ENCODE data around the gene ARRDC5. TPM values are rescaled to one million over a fixed set of nuclear protein-coding genes. Genes with fewer than 3 reads are reported as not detected.

The ARRDC5 gene
- total and polyA plus RNA-seq, 2 of the 8 experiments (the other 6 are each of a cell fraction or from before 2014, with no cell fraction given) = not detected

GRCh38 chr19:4932711-4933110 lies 30.0 kb upstream of the ARRDC5 start:
- H3K9me3 ChIP-seq (ENCODE audit: insufficient read depth in 2 of 2, low read depth in 1 of 2, low read length in 1 of 2) = no peaks in the 10 kb centered on the region
- H3K56ac ChIP-seq (replicated peaks; ENCODE audit: insufficient read length, low read depth, low read length) = no peak overlapping the region
- POLR2A ChIA-PET (ENCODE audit: partially characterized antibody) = no interaction called here
- H3K14ac ChIP-seq (ENCODE audit: insufficient read length) = no peak overlapping the region
- H4K8ac ChIP-seq (ENCODE audit: extremely low read depth, insufficient read depth, low read length) = no peak overlapping the region
- H2BK120ac ChIP-seq (replicated peaks; ENCODE audit: low read depth, low read length) = no peak overlapping the region
- H4K91ac ChIP-seq (replicated peaks; ENCODE audit: insufficient read length, low read length) = no peak overlapping the region
- CTCF ChIA-PET (ENCODE audit: partially characterized antibody) = interaction anchor here (0.8 to 7.9 kb wide), 3 partner anchors 7 to 98 kb away, joined by 3 to 51 read pairs (median 13); no protein-coding TSS in a partner anchor
- no peak overlapping the region for H2BK20ac ChIP-seq (ENCODE audit: low read length)
- H4K5ac ChIP-seq (ENCODE audit: insufficient read length, low read depth, low read length) = no peak overlapping the region
- no peak overlapping the region for H3K4ac ChIP-seq (replicated peaks; ENCODE audit: insufficient read length, low read depth, low read length)
- H3K79me1 ChIP-seq (ENCODE audit: low read depth, low read length) = peaks cover 4% of the 10 kb centered on the region
- no peak overlapping the region for H3K27ac ChIP-seq (ENCODE audit: low read depth, low read length)
- H2BK5ac ChIP-seq (ENCODE audit: low read depth, low read length) = no peak overlapping the region
- H4K20me1 ChIP-seq (replicated peaks in 1 of 2; ENCODE audit: control insufficient read depth in 1 of 2, insufficient read depth in 2 of 2, low read length in 2 of 2) = peaks cover 12 to 17% of the 10 kb centered on the region in 2 experiments
- peaks cover 0 to 9% (median 3%) of the 10 kb centered on the region in 4 experiments; a peak in 3 of 7 replicates for H3K4me1 ChIP-seq (replicated peaks in 1 of 4; ENCODE audit: control insufficient read depth in 3 of 4, insufficient read depth in 4 of 4, low read length in 3 of 4)
- no peak overlapping the region for H2AK5ac ChIP-seq (ENCODE audit: low read depth, low read length)
- no peak overlapping the region for H2BK15ac ChIP-seq (ENCODE audit: low read length)
- no peak overlapping the region for H2AFZ ChIP-seq (ENCODE audit: low read length)
- H3K18ac ChIP-seq (ENCODE audit: extremely low read depth, low read length) = no peak overlapping the region
- no peak overlapping the region for H3K23ac ChIP-seq (ENCODE audit: insufficient read length)
- peaks cover 0 to 11% of the 10 kb centered on the region in 2 experiments; a peak in 1 of 4 replicates for H3K79me2 ChIP-seq (ENCODE audit: control insufficient read depth in 1 of 2, insufficient read depth in 2 of 2, low read length in 2 of 2)
- DNase-seq (ENCODE audit: low read depth in 1 of 2, low spot score in 2 of 2) = no peak
- no peaks in the 10 kb centered on the region for H3K27me3 ChIP-seq (replicated peaks in 1 of 4; ENCODE audit: control insufficient read depth in 3 of 4, extremely low read depth in 1 of 4, insufficient read depth in 3 of 4, low read length in 3 of 4)
- WGBS, 2 experiments (ENCODE audit: extremely low coverage in 1 of 2, insufficient coverage in 1 of 2, insufficient read length in 1 of 2, insufficient replicate concordance in 2 of 2, low coverage in 1 of 2, low lambda C conversion rate in 2 of 2, missing lambda C conversion rate in 1 of 2) = 96% methylated on average over 28 of the region's 32 CpGs; no CpG with 5 or more reads in 1 of the 2 experiments
- no peak overlapping the region for H2BK12ac ChIP-seq (ENCODE audit: low read depth, low read length)
- peaks cover 4 to 41% (median 28%) of the 10 kb centered on the region in 4 experiments; a peak in 6 of 8 replicates for H3K36me3 ChIP-seq (ENCODE audit: control insufficient read depth in 2 of 4, insufficient read depth in 4 of 4, low read length in 3 of 4)
- H3K4me2 ChIP-seq (ENCODE audit: insufficient read depth in 1 of 2, low read depth in 2 of 2, low read length in 2 of 2) = no peak overlapping the region
- no peaks in the 10 kb centered on the region for H3K23me2 ChIP-seq (ENCODE audit: low read depth, low read length)
- no peak overlapping the region for H3K9ac ChIP-seq (replicated peaks in 1 of 4; ENCODE audit: extremely low read depth in 1 of 4, low read depth in 3 of 4, low read length in 3 of 4)
- H3K4me3 ChIP-seq (ENCODE audit: extremely low read depth in 1 of 4, insufficient read depth in 2 of 4, low read depth in 3 of 4, low read length in 4 of 4) = no peak overlapping the region
- FAIRE-seq = no peak
- no peak for TF ChIP-seq BRCA1 (IDR thresholded peaks at IDR 0.05; ENCODE audit: low read depth, low read length)
- TF ChIP-seq POLR2AphosphoS5 (IDR thresholded peaks at IDR 0.05; ENCODE audit: low read depth, low read length) = no peak
- no peak for TF ChIP-seq BCL11A (IDR thresholded peaks at IDR 0.05; ENCODE audit: low read depth in 2 of 2, low read length in 2 of 2)
- no peak for TF ChIP-seq SP2 (IDR thresholded peaks at IDR 0.05; ENCODE audit: low read length)
- no peak for TF ChIP-seq HDAC2 (IDR thresholded peaks at IDR 0.05; ENCODE audit: borderline replicate concordance in 1 of 2, low read depth in 2 of 2, low read length in 2 of 2)
- no peak for TF ChIP-seq RNF2 (IDR thresholded peaks at IDR 0.05; ENCODE audit: borderline replicate concordance, low read depth, low read length, missing control alignments, poor library complexity, severe bottlenecking)
- no peak for TF ChIP-seq POLR2A (IDR thresholded peaks at IDR 0.05; ENCODE audit: control extremely low read depth in 1 of 2, low read depth in 2 of 2, low read length in 2 of 2)
- no peak for TF ChIP-seq JUND (IDR thresholded peaks at IDR 0.05; ENCODE audit: low read length)
- no peak for TF ChIP-seq MAFK (IDR thresholded peaks at IDR 0.05; ENCODE audit: low read depth, low read length)
- TF ChIP-seq FOSL1 (IDR thresholded peaks at IDR 0.05; ENCODE audit: insufficient read depth, low read depth, low read length) = no peak

All from H1 (cell line).